Hepatocyte (in vitro differentiated cells): ENCODE results near the gene GMPS. TPM values are rescaled to one million over a fixed set of nuclear protein-coding genes. Genes with fewer than 3 reads are reported as not detected.
"Not testable (repeated sequence)": the region's sequence is repeated elsewhere in the genome, so short reads cannot be mapped to it uniquely, and the experiment has no call there.

ENCODE experiments used
- DNase-seq: peaks from one replicate; pipeline ENCODE4 v3.0.0-alpha.2; 2016; ENCODE audit warnings: low spot score
- H2AFZ ChIP-seq: fragments of 200-600 bp; sonication (generic); 2 replicates; pipeline ENCODE4 v1.6.0; 2016; ENCODE audit warnings: antibody characterized with exemption, mild to moderate bottlenecking
- H3K27ac ChIP-seq: fragments of 200-600 bp; sonication (generic); 2 replicates; pipeline ENCODE4 v1.5.1; 2016; ENCODE audit warnings: mild to moderate bottlenecking
- H3K27me3 ChIP-seq: fragments of 200-600 bp; sonication (generic); 2 replicates; pipeline ENCODE4 v1.6.1; 2016
- H3K36me3 ChIP-seq: fragments of 200-600 bp; sonication (generic); replicated peaks from 2 replicates; pipeline ENCODE4 v1.5.1; 2016; ENCODE audit warnings: low read depth; ENCODE audit not compliant: insufficient read depth
- H3K4me1 ChIP-seq: fragments of 200-600 bp; sonication (generic); 2 replicates; pipeline ENCODE4 v1.5.1; 2016; ENCODE audit warnings: mild to moderate bottlenecking, moderate library complexity; ENCODE audit not compliant: insufficient read depth
- H3K4me2 ChIP-seq: fragments of 200-600 bp; sonication (generic); 2 replicates; pipeline ENCODE4 v1.6.0; 2016
- H3K4me3 ChIP-seq: fragments of 200-600 bp; sonication (generic); 2 replicates; pipeline ENCODE4 v1.5.1; 2016; ENCODE audit warnings: mild to moderate bottlenecking
- H3K79me2 ChIP-seq: fragments of 200-600 bp; sonication (generic); 2 replicates; pipeline ENCODE4 v1.6.0; 2017; ENCODE audit warnings: mild to moderate bottlenecking
- H3K9me2 ChIP-seq: fragments of 200-600 bp; sonication (generic); replicated peaks from 2 replicates; pipeline ENCODE4 v1.6.0; 2017; ENCODE audit warnings: mild to moderate bottlenecking; ENCODE audit not compliant: insufficient read depth
- H3K9me3 ChIP-seq: fragments of 200-600 bp; sonication (generic); 2 replicates; pipeline ENCODE4 v1.5.1; 2016; ENCODE audit warnings: low read depth, mild to moderate bottlenecking
- H4K20me1 ChIP-seq: fragments of 200-600 bp; sonication (generic); 2 replicates; pipeline ENCODE4 v1.6.0; 2016; ENCODE audit warnings: mild to moderate bottlenecking; ENCODE audit not compliant: insufficient read depth, poor library complexity, severe bottlenecking
- CTCF ChIP-seq: fragments of 200-600 bp; sonication (generic); IDR thresholded peaks from 2 replicates; pipeline ENCODE4 v1.5.1; 2016; ENCODE audit warnings: antibody characterized with exemption, mild to moderate bottlenecking; ENCODE audit not compliant: poor library complexity
- EZH2 ChIP-seq: fragments of 200-600 bp; sonication (generic); IDR thresholded peaks from 2 replicates; pipeline ENCODE4 v1.6.1; 2016; ENCODE audit warnings: antibody characterized with exemption, mild to moderate bottlenecking, borderline replicate concordance
- EZH2phosphoT487 ChIP-seq: fragments of 200-600 bp; sonication (generic); IDR thresholded peaks from one replicate; pipeline ENCODE4 v1.6.1; 2018; ENCODE audit warnings: antibody characterized with exemption, mild to moderate bottlenecking, low read depth, moderate library complexity; ENCODE audit not compliant: unreplicated experiment, severe bottlenecking
- WGBS: methylation state at CpG from one replicate; pipeline ENCODE4 v1.1.6; 2016; ENCODE audit warnings: low lambda C conversion rate; ENCODE audit errors: missing lambda C conversion rate; 5-methylcytosine and 5-hydroxymethylcytosine counted together
- polyA plus RNA-seq: library from polyadenylated mRNA; unstranded; fragments of >200 nt; fragmentation: Nextera tagmentation; extraction: Ambion mirVana; gene quantifications from 2 replicates; pipeline ENCODE4 v1.2.1, GENCODE V29; 2016
- total RNA-seq: library from RNA; depleted of rRNA; stranded (reverse); fragments of >200 nt; gene quantifications from 2 replicates; pipeline ENCODE4 v1.2.3, GENCODE V29; 2014

GMPS gene
- total and polyA plus RNA-seq, 2 experiments from 2014 or later, result 41.5 to 51.5 TPM

GRCh38 chr3:155853214-155854140 lies 17.0 kb upstream of the GMPS start:
- H3K36me3 ChIP-seq, result no peaks in the 10 kb centered on the region
- peak overlapping the region; percentile 66 for H2AFZ ChIP-seq
- WGBS, result 1% methylated on average over 45 of the region's 45 CpGs
- peak overlapping the region; percentile 71 for H3K4me3 ChIP-seq
- H3K9me3 ChIP-seq, result no peaks in the 10 kb centered on the region
- H4K20me1 ChIP-seq, result peaks cover 23% of the 10 kb centered on the region
- no peaks in the 10 kb centered on the region for H3K27me3 ChIP-seq
- TF ChIP-seq CTCF (peak; percentile 13), EZH2 (no peak), EZH2phosphoT487 (no peak)
- H3K4me2 ChIP-seq, result peak overlapping the region; percentile 92
- peak overlapping the region; percentile 80 for H3K27ac ChIP-seq
- peaks cover 36% of the 10 kb centered on the region for H3K4me1 ChIP-seq
- H3K79me2 ChIP-seq, result peaks cover 53% of the 10 kb centered on the region
- no peaks in the 10 kb centered on the region for H3K9me2 ChIP-seq
- DNase-seq, result peak; percentile 54

GRCh38 chr3:155854141-155854940 lies 16.1 kb upstream of the GMPS start, which contains the start of gene SLC33A1:
SLC33A1 (minus strand) TSS chr3:155854427; CDS start chr3:155853997, 430 bp downstream.
- H3K4me1 ChIP-seq, result peaks cover 29% of the 10 kb centered on the region
- TF ChIP-seq CTCF (no peak), EZH2phosphoT487 (no peak), EZH2 (no peak)
- H3K27me3 ChIP-seq, result no peaks in the 10 kb centered on the region
- peaks cover 16% of the 10 kb centered on the region for H4K20me1 ChIP-seq
- DNase-seq, result peak; percentile 100
- H3K79me2 ChIP-seq, result peaks cover 44% of the 10 kb centered on the region
- no peaks in the 10 kb centered on the region for H3K9me2 ChIP-seq
- H3K36me3 ChIP-seq, result no peaks in the 10 kb centered on the region
- H3K4me2 ChIP-seq, result peak within 1 kb of the TSS; percentile 92
- peak within 1 kb of the TSS; percentile 71 for H3K4me3 ChIP-seq
- peak within 1 kb of the TSS; percentile 67 for H2AFZ ChIP-seq
- no peaks in the 10 kb centered on the region for H3K9me3 ChIP-seq
- WGBS, result 2% methylated on average over 50 of the region's 50 CpGs
- peak within 1 kb of the TSS; percentile 91 for H3K27ac ChIP-seq

- 34% methylated on average over 2 of the region's 2 CpGs for WGBS
- Histone ChIP-seq H3K4me1 (no peaks in the 10 kb centered on the region), H4K20me1 (no peaks in the 10 kb centered on the region), H3K9me3 (no peaks in the 10 kb centered on the region), H3K9me2 (no peaks in the 10 kb centered on the region), H3K27me3 (no peaks in the 10 kb centered on the region), H3K79me2 (no peaks in the 10 kb centered on the region), H3K27ac (no peak overlapping the region), H3K4me2 (no peak overlapping the region), H3K36me3 (no peaks in the 10 kb centered on the region), H2AFZ (no peak overlapping the region), H3K4me3 (no peak overlapping the region)
- TF ChIP-seq CTCF, result peak; percentile 48
- TF ChIP-seq EZH2phosphoT487, result no peak
- DNase-seq, result no peak
These were observed 10.6 kb upstream of the GMPS start for GRCh38 chr3:155859859-155860258.

- H2AFZ ChIP-seq, H3K27ac ChIP-seq, H3K4me3 ChIP-seq, H3K79me2 ChIP-seq, H3K4me2 ChIP-seq, H3K4me1 ChIP-seq, DNase-seq, H3K27me3 ChIP-seq, H3K36me3 ChIP-seq, H3K9me3 ChIP-seq, H3K9me2 ChIP-seq, H4K20me1 ChIP-seq: not testable (repeated sequence)
- WGBS, result 93% methylated on average over 5 of the region's 5 CpGs
These were observed 10.0 kb upstream of the GMPS start for GRCh38 chr3:155860424-155860823.
